Stimulated activated CD8-positive, alpha-beta memory T cell treated with anti-CD3 and anti-CD28 coated beads, Interleukin-15, amount 100 ng/mL, for 48 hours (primary cell): Measurements from ENCODE around the gene PRKCE.

Experiments
- DNase-seq, 2 donors: peaks; one replicate each; pipeline ENCODE4 v3.0.0-alpha.2; 2020; ENCODE audit warnings: low read depth in 2 of 2

Gene PRKCE

DNA sequence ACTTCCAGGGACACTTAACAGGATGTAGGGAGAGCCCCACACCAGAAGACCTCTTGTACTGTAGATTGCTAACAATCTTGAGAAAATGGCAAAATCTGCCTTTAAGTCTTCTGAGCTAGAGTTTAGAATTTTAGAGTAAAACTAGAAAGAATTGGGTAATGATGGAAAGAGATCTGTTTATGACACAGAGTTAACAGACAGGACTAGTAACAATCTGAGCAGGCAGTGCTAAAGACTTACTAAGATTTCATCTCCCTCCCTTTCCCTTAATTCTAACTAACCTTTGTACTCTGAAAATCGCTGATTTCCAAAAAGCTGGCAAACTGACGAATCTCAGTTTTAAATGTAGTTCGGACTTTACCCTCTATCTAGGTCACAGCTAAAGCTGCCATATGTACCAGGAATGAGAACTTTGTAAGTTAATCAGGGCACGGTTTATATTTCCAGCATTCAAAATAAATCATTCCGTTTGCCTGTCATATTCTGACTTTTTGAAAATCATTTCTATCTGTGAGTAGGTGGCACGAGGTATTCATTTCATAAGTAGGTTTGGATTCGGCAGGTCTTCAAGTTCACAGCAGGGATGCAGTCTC is 389.2 kb downstream of the PRKCE start:
- no peak for DNase-seq

GRCh38 chr2:46041434-46041833 is 390.0 kb downstream of the PRKCE start:
- no peak for DNase-seq

DNA sequence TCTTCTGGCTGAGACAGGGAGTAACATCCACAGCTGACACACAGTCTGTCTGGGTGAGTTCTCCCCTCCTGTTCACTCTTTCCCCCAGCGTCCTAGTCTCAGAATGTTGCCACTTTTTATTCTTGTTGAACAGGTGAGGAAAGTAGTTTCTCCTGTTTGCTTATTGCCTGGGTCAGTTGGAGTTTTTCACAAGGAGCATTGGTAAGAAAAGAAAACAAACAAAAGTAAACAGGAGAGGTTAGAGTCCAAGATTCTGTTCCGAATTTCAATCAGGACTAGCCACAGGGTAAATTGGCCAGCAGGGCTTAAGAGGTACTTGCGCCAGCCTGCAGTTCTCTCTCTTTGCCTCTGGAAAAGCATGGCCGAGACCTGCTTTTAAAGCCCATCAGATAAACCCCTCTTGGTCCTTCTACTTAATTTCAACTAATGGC is 390.7 kb downstream of the PRKCE start:
- DNase-seq = no peak

DNA sequence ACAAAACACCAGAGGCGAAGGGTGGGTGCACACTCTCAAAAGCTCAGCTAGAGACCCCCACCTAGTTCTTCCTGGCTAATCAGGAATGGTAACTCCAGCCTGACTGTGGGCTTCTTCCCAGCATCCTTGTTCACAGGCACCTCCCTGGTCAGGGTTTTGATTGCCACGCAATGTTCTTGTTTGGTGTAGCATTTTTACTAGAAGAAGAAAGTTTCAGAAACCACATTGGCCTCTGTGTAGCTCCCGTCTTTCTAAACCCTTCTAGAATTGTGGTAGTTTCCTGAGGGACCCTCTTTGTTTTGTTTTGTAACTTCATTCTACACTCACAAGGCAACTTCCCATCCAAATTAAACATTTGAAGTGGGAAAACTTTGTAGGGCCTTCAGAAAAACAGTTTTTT is 391.2 kb downstream of the PRKCE start:
- no peak for DNase-seq

GRCh38 chr2:46045888-46046287 is 394.4 kb downstream of the PRKCE start:
- no peak for DNase-seq

DNA sequence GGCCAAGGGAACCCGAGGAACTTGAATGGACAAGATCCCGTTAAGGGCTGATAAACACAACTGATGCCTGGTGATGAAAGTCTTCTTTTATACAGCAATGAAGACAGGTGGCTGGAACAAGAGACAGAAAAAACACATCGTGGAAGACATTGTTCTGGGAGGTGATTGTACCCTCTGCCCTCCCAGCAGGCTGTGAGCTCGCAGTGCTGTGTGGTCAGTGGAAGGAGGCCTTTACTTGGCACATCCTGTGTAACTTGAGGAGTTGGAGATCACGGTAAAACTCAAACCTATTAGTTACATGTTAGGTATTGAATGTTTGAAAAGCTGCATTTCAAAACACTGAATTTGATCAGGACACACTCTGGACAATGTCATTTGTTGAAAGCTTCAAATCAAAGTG is 395.8 kb downstream of the PRKCE start:
- no peak for DNase-seq

DNA sequence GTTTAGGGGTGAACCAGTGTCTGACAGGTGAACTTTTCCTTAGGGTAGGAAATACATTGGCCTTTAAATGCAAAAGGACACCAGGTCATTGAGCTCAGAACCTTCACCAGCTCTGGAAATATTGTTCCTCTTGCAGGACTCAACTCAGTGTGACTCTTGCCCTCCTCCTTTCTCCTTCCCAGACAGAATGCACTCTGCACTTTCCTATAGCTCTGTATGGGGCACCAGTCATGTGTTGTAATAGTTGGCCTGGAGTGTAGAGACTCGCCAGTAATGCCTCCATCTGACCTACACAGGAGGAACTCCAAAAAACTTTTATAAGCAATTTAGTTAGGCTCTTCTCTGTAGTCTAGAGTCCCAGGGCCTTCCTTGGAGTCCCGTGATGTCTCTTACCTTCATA is 397.2 kb downstream of the PRKCE start:
- DNase-seq = no peak

DNA sequence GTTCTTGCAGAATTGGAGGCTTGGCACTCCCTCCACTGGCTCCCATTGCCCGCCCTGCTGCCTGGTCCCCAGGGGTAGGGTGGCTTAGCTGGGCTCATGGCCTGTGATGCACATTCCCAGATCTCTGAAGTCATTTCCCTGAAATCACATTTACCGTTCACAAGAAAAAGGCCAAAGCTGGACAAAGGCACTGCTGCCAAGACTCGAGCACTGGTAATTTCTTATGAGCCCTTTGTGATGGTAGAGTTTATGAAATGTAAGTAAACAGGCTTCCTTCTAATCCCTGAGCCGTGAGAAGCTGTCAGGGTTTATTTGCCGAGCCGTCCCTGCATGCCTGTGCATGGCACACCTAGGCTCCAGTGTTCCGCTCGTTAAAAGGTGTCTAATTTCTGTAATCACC is 398.6 kb downstream of the PRKCE start:
- no peak for DNase-seq

DNA sequence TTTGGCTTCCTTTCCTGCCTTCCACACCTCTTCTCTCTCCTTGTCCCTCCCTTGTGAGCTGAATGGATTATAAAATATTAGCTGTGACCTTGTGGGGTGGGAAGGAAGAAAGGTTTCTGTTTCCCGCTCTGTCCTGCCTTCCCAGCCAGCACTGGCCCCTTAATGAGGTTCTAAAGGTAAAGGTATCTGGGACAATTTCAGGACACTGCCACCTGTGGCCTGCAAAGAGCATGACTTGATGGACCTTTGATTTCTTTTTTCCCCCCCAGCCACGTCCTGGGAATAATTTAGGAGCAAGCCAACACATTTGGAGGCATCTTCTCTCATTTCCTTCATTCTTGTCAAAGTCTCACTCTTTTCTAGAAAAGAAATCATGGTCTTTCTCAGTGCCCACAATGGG is 399.0 kb downstream of the PRKCE start:
- no peak for DNase-seq

- no peak for DNase-seq
These were observed 399.6 kb downstream of the PRKCE start for GRCh38 chr2:46051085-46051484.

- DNase-seq = no peak
These were observed 402.1 kb downstream of the PRKCE start for GRCh38 chr2:46053564-46053963.

DNA sequence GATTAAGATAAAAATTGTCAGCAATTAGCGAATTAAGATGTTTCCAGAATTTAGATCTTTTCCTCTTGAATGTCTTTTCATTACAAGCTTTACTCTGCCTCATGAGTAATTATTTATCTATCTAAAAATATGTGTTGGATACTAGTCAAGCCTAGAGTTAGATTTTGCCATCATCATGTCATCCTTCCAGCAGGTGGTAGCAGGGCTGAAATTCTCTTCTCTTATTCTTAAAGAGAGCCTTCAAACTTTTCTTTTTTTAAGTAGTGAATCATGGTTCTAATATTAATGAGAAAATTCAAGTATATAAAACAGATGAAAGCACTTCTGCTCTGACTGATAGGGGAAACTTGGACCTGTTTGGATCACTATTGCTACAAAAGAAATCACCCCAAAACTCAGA is 405.1 kb downstream of the PRKCE start:
- no peak for DNase-seq

GRCh38 chr2:46058140-46058539 is 406.7 kb downstream of the PRKCE start:
- DNase-seq = no peak

- peak; percentile 46 to 56 for DNase-seq
These were observed 411.4 kb downstream of the PRKCE start for GRCh38 chr2:46062637-46063412.

DNA sequence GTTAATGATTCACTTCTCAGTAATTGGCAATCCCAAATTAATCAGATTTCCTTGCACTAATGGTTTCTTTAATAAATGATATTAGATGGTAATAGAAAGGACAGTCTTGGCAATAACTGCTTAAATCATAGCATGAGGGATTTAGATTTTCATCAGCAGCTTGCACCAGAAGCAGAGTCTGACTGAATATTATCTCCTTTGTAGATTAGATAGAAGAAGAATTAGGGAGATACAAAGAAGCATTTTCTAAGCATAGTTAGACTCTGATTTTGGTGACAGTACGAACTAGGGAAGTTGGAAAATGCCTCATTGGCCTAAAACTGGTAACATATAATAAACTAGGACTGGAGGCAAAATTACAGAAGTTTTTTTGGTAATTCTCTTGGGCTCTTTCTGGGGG is 412.9 kb downstream of the PRKCE start:
- DNase-seq = no peak

DNA sequence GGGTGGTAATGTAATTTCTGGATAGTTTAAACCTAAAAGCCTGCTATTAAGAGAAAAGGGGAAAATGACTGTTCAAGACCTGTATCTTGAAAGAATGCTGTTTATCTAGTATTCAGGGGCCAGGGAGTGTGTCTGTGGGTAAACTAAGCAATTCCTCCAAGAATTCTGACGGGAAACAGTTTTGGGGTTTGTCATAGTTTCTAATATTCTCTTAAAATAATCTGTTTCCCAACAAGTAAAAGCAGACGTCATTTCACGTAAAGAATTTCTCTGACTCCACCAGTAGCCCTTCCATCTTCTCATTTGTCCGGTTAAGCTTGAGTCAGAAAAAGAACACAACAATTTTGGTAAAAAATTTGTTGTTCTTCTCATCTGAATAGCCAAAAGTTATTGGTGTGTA is 413.7 kb downstream of the PRKCE start:
- no peak for DNase-seq

GRCh38 chr2:46066116-46066515 is 414.6 kb downstream of the PRKCE start:
- DNase-seq = no peak

- DNase-seq = no peak
These were observed 415.1 kb downstream of the PRKCE start for GRCh38 chr2:46066601-46067000.

- DNase-seq = no peak
These were observed 415.6 kb downstream of the PRKCE start for GRCh38 chr2:46067062-46067461.

GRCh38 chr2:46067501-46068305 is 416.2 kb downstream of the PRKCE start:
- no peak for DNase-seq

GRCh38 chr2:46068636-46069035 is 417.2 kb downstream of the PRKCE start:
- DNase-seq = no peak

DNA sequence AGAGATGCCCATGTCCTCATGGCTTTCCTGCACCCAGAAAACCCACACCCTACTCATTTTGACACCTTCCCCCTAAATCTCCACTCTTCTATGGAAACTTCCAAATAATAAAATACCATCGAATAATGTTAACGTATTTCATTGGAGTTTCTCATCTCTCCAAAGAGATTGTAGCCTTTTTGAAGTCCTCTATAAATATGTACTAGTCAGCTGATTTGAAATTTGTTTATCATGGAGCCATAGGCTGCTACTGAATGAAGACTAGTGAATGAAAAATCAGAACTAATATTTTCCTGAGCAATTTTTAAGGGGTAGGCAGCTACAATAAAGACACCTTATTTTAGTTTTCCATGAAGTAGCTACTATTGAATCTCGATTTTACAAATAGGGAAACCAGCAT is 419.6 kb downstream of the PRKCE start:
- no peak for DNase-seq
